H1 (cell line): ENCODE data around the gene CRYBG1. TPM values are rescaled to one million over a fixed set of nuclear protein-coding genes. Genes with fewer than 3 reads are reported as not detected.

Source experiments
- BACH1 ChIP-seq: IDR thresholded peaks from 2 replicates; pipeline ENCODE4 v1.6.1; 2012; ENCODE audit warnings: low read length, improper control_type of control experiment
- CHD1 ChIP-seq: IDR thresholded peaks from 2 replicates; pipeline ENCODE4 v1.6.1; 2012; ENCODE audit warnings: low read depth, low read length, improper control_type of control experiment
- CHD2 ChIP-seq: IDR thresholded peaks from 2 replicates; pipeline ENCODE4 v1.6.1; 2012; ENCODE audit warnings: low read length, improper control_type of control experiment
- FOSL1 ChIP-seq: IDR thresholded peaks from 2 replicates; pipeline ENCODE4 v1.6.1; 2011; ENCODE audit warnings: mild to moderate bottlenecking, low read depth, low read length, moderate library complexity; ENCODE audit not compliant: insufficient read depth
- KDM4A ChIP-seq: IDR thresholded peaks from one replicate; pipeline ENCODE4 v1.7.1; 2012; ENCODE audit warnings: low read depth, mild to moderate bottlenecking, moderate library complexity, low read length, inconsistent platforms; ENCODE audit not compliant: severe bottlenecking
- polyA plus RNA-seq, 7 experiments: library from polyadenylated mRNA; depleted of rRNA in 3 of 7; stranded (reverse) in 5 of 7; unstranded in 2 of 7; fragments of >200 nt in 5 of 7; fragments of 200-250 nt in 2 of 7; gene quantifications; 1 replicate in 5 of 7; 2 replicates in 1 of 7; 4 replicates in 1 of 7; pipeline versions ENCODE4 v1.2.1 to v1.2.3, GENCODE V29; 2011 to 2013; ENCODE audit warnings: missing spikeins in 2 of 7, mixed read lengths in 2 of 7
- total RNA-seq: library from RNA; stranded (reverse); fragmentation: NEBNext Ultra II Directional; extraction: Animal tissue kit (Norgen Biotek cat#: 25700); gene quantifications from 2 replicates; pipeline ENCODE4 v1.2.1, GENCODE V29; 2021
- TF ChIP-seq, protein P1 (sequence below): fragments of 300-600 bp; sonication (generic); IDR thresholded peaks from 2 replicates; pipeline ENCODE4 v1.7.1; 2012; ENCODE audit warnings: low read length, moderate library complexity, mild to moderate bottlenecking, inconsistent platforms; ENCODE audit not compliant: insufficient replicate concordance
- TF ChIP-seq, protein P2 (sequence below): IDR thresholded peaks from 2 replicates; pipeline ENCODE4 v1.6.1; 2011; ENCODE audit warnings: low read length, improper control_type of control experiment
- TF ChIP-seq, protein P3 (sequence below): IDR thresholded peaks from 2 replicates; pipeline ENCODE4 v1.6.1; 2011; ENCODE audit warnings: low read depth, mild to moderate bottlenecking, low read length; ENCODE audit not compliant: insufficient read depth

Gene CRYBG1
- total and polyA plus RNA-seq, 2 of the 8 experiments (the other 6 are each of a cell fraction or from before 2014, with no cell fraction given), result 2.2 to 11.6 TPM

DNA sequence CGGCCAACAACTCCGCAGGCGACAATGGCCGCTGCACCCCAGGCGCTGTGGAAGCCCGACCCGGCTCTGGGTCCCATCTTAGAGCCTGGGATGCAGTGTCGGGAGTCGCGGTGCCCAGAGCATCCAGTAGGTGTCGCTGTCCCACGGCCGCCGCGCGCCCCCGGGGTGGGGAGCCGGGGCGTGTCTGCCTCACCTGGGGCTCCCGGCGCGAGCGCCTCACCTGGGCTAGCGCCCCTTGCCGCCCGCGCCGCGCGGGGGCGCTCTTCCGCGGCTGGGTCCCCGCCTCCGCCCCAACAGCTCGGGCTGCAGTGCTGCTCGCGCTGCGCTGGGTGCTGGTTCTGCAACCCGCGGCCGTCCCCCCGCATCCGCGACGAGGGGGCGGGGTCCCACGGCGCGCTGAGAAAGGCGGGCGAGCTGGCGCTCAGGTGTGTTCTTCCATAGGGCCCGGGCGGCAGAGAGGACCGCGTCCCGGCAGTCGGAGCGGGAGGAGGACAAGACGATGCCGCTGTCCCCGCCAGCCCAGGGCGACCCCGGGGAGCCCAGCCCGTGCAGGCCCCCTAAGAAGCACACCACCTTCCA lies at the start of gene CRYBG1 (continued):
- TF ChIP-seq, protein P1, sequence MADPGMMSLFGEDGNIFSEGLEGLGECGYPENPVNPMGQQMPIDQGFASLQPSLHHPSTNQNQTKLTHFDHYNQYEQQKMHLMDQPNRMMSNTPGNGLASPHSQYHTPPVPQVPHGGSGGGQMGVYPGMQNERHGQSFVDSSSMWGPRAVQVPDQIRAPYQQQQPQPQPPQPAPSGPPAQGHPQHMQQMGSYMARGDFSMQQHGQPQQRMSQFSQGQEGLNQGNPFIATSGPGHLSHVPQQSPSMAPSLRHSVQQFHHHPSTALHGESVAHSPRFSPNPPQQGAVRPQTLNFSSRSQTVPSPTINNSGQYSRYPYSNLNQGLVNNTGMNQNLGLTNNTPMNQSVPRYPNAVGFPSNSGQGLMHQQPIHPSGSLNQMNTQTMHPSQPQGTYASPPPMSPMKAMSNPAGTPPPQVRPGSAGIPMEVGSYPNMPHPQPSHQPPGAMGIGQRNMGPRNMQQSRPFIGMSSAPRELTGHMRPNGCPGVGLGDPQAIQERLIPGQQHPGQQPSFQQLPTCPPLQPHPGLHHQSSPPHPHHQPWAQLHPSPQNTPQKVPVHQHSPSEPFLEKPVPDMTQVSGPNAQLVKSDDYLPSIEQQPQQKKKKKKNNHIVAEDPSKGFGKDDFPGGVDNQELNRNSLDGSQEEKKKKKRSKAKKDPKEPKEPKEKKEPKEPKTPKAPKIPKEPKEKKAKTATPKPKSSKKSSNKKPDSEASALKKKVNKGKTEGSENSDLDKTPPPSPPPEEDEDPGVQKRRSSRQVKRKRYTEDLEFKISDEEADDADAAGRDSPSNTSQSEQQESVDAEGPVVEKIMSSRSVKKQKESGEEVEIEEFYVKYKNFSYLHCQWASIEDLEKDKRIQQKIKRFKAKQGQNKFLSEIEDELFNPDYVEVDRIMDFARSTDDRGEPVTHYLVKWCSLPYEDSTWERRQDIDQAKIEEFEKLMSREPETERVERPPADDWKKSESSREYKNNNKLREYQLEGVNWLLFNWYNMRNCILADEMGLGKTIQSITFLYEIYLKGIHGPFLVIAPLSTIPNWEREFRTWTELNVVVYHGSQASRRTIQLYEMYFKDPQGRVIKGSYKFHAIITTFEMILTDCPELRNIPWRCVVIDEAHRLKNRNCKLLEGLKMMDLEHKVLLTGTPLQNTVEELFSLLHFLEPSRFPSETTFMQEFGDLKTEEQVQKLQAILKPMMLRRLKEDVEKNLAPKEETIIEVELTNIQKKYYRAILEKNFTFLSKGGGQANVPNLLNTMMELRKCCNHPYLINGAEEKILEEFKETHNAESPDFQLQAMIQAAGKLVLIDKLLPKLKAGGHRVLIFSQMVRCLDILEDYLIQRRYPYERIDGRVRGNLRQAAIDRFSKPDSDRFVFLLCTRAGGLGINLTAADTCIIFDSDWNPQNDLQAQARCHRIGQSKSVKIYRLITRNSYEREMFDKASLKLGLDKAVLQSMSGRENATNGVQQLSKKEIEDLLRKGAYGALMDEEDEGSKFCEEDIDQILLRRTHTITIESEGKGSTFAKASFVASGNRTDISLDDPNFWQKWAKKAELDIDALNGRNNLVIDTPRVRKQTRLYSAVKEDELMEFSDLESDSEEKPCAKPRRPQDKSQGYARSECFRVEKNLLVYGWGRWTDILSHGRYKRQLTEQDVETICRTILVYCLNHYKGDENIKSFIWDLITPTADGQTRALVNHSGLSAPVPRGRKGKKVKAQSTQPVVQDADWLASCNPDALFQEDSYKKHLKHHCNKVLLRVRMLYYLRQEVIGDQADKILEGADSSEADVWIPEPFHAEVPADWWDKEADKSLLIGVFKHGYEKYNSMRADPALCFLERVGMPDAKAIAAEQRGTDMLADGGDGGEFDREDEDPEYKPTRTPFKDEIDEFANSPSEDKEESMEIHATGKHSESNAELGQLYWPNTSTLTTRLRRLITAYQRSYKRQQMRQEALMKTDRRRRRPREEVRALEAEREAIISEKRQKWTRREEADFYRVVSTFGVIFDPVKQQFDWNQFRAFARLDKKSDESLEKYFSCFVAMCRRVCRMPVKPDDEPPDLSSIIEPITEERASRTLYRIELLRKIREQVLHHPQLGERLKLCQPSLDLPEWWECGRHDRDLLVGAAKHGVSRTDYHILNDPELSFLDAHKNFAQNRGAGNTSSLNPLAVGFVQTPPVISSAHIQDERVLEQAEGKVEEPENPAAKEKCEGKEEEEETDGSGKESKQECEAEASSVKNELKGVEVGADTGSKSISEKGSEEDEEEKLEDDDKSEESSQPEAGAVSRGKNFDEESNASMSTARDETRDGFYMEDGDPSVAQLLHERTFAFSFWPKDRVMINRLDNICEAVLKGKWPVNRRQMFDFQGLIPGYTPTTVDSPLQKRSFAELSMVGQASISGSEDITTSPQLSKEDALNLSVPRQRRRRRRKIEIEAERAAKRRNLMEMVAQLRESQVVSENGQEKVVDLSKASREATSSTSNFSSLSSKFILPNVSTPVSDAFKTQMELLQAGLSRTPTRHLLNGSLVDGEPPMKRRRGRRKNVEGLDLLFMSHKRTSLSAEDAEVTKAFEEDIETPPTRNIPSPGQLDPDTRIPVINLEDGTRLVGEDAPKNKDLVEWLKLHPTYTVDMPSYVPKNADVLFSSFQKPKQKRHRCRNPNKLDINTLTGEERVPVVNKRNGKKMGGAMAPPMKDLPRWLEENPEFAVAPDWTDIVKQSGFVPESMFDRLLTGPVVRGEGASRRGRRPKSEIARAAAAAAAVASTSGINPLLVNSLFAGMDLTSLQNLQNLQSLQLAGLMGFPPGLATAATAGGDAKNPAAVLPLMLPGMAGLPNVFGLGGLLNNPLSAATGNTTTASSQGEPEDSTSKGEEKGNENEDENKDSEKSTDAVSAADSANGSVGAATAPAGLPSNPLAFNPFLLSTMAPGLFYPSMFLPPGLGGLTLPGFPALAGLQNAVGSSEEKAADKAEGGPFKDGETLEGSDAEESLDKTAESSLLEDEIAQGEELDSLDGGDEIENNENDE, result no peak
- TF ChIP-seq CHD1, result no peak
- peak; percentile 71; the same call in 1 of the 2 replicates for TF ChIP-seq FOSL1
- TF ChIP-seq BACH1, result peak; percentile 73
- TF ChIP-seq, protein P2, sequence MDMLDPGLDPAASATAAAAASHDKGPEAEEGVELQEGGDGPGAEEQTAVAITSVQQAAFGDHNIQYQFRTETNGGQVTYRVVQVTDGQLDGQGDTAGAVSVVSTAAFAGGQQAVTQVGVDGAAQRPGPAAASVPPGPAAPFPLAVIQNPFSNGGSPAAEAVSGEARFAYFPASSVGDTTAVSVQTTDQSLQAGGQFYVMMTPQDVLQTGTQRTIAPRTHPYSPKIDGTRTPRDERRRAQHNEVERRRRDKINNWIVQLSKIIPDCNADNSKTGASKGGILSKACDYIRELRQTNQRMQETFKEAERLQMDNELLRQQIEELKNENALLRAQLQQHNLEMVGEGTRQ, result no peak
- TF ChIP-seq CHD2, result 0 out of 2 replicates have a peak, but pooled peaks have one; percentile 12
- TF ChIP-seq, protein P3, sequence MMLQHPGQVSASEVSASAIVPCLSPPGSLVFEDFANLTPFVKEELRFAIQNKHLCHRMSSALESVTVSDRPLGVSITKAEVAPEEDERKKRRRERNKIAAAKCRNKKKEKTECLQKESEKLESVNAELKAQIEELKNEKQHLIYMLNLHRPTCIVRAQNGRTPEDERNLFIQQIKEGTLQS, result no peak
- peak; percentile 84 for TF ChIP-seq KDM4A
